SK-N-SH (cell line): ENCODE measurements around the gene TBC1D2. TPM values are rescaled to one million over a fixed set of nuclear protein-coding genes. Genes with fewer than 3 reads are reported as not detected.

ENCODE experiments used
- CTCF ChIA-PET: fragments of 300-600, 350-600 bp; formaldehyde crosslinking; extraction: SDS; loops from one replicate; lab custom pipeline; 2021; lab: Yijun Ruan, JAX
- POLR2A ChIA-PET: fragments of 350-600 bp; sonication (Branson Sonifier 250); formaldehyde crosslinking; extraction: SDS; loops from one replicate; lab custom pipeline; 2020; ENCODE audit warnings: antibody characterized with exemption, inconsistent platforms; lab: Yijun Ruan, JAX
- DNase-seq: peaks from one replicate; pipeline ENCODE4 v3.0.0; 2012
- H2AFZ ChIP-seq: fragments of 200-600 bp; sonication (generic); 2 replicates; pipeline ENCODE4 v1.8.1; 2016; ENCODE audit warnings: antibody characterized with exemption, mild to moderate bottlenecking, low read depth
- H3F3A ChIP-seq: fragments of 200-600 bp; sonication (generic); replicated peaks from 2 replicates; pipeline ENCODE3; 2016; ENCODE audit warnings: antibody characterized with exemption, mild to moderate bottlenecking; ENCODE audit not compliant: insufficient read depth
- H3K27ac ChIP-seq, 2 experiments: fragments of 200-500 bp in 1 of 2; fragments of 200-600 bp in 1 of 2; sonication (Bioruptor generic) in 1 of 2; sonication (generic), shearing (Covaris generic) in 1 of 2; 2 replicates each; pipeline versions ENCODE4 v1.5.1 to v1.6.1; 2014 to 2016; ENCODE audit warnings: low read depth in 2 of 2, inconsistent platforms in 1 of 2, low read length in 1 of 2, mild to moderate bottlenecking in 1 of 2, mixed read lengths in 1 of 2
- H3K27me3 ChIP-seq: fragments of 200-600 bp; sonication (generic), shearing (Covaris generic); 2 replicates; pipeline ENCODE4 v1.6.1; 2016; ENCODE audit warnings: mixed run types; ENCODE audit not compliant: insufficient read depth
- H3K36me3 ChIP-seq, 2 experiments: fragments of 200-500 bp in 1 of 2; fragments of 200-600 bp in 1 of 2; sonication (Bioruptor generic) in 1 of 2; sonication (generic) in 1 of 2; replicated peaks in 1 of 2; 2 replicates each; pipeline versions ENCODE3 to v1.5.1; 2014 to 2016; ENCODE audit warnings: low read length in 1 of 2, mild to moderate bottlenecking in 1 of 2; ENCODE audit not compliant: insufficient read depth in 2 of 2, control insufficient read depth in 1 of 2
- H3K4me1 ChIP-seq, 2 experiments: fragments of 200-500 bp in 1 of 2; fragments of 200-600 bp in 1 of 2; sonication (Bioruptor generic) in 1 of 2; sonication (generic), shearing (Covaris generic) in 1 of 2; 2 replicates each; pipeline versions ENCODE4 v1.5.1 to v1.6.1; 2014 to 2016; ENCODE audit warnings: low read depth in 1 of 2, low read length in 1 of 2, mixed run types in 1 of 2; ENCODE audit not compliant: insufficient read depth in 2 of 2, control insufficient read depth in 1 of 2
- H3K4me2 ChIP-seq: fragments of 200-600 bp; sonication (generic), shearing (Covaris generic); 2 replicates; pipeline ENCODE4 v1.6.1; 2017; ENCODE audit warnings: mixed run types
- H3K4me3 ChIP-seq, 2 experiments: fragments of 200-500 bp in 1 of 2; fragments of 200-600 bp in 1 of 2; sonication (Bioruptor generic) in 1 of 2; sonication (generic), shearing (Covaris generic) in 1 of 2; 2 replicates each; pipeline versions ENCODE4 v1.5.1 to v1.8.1; 2014 to 2016; ENCODE audit warnings: low read depth in 2 of 2, inconsistent platforms in 1 of 2, low read length in 1 of 2, mild to moderate bottlenecking in 1 of 2, mixed read lengths in 1 of 2, moderate library complexity in 1 of 2
- H3K79me2 ChIP-seq: fragments of 200-600 bp; sonication (generic); 2 replicates; pipeline ENCODE4 v1.8.1; 2017; ENCODE audit warnings: mild to moderate bottlenecking; ENCODE audit not compliant: insufficient read depth
- H3K9ac ChIP-seq: fragments of 200-600 bp; sonication (generic); 2 replicates; pipeline ENCODE4 v1.6.1; 2017; ENCODE audit warnings: mixed run types
- H3K9me2 ChIP-seq: fragments of 200-600 bp; sonication (generic); 2 replicates; pipeline ENCODE4 v1.6.1; 2017; ENCODE audit warnings: mixed run types
- H3K9me3 ChIP-seq: fragments of 200-600 bp; sonication (generic); 2 replicates; pipeline ENCODE4 v1.6.1; 2017; ENCODE audit warnings: mixed run types, mild to moderate bottlenecking, moderate library complexity
- H4K20me1 ChIP-seq: fragments of 200-600 bp; sonication (generic); 2 replicates; pipeline ENCODE4 v1.6.1; 2017; ENCODE audit warnings: mild to moderate bottlenecking, mixed run types; ENCODE audit not compliant: insufficient read depth
- CHD2 ChIP-seq: fragments of 150-350 bp; IDR thresholded peaks from 2 replicates; pipeline ENCODE4 v1.6.1; 2018; ENCODE audit warnings: low read length; ENCODE audit not compliant: partially characterized antibody
- ELF1 ChIP-seq: IDR thresholded peaks from 2 replicates; pipeline ENCODE4 v1.4.0; 2012
- EZH2phosphoT487 ChIP-seq: fragments of 200-600 bp; sonication (generic); IDR thresholded peaks from 2 replicates; pipeline ENCODE4 v1.6.1; 2017; ENCODE audit warnings: low read depth, mixed run types, mild to moderate bottlenecking, antibody characterized with exemption, moderate library complexity, borderline replicate concordance
- FOSL2 ChIP-seq: IDR thresholded peaks from 2 replicates; pipeline ENCODE4 v1.4.0; 2012; ENCODE audit warnings: low read depth, mild to moderate bottlenecking, moderate library complexity, borderline replicate concordance
- FOXM1 ChIP-seq: IDR thresholded peaks from 2 replicates; pipeline ENCODE4 v1.4.0; 2012; ENCODE audit warnings: low read depth, mild to moderate bottlenecking
- GABPA ChIP-seq: IDR thresholded peaks from 2 replicates; pipeline ENCODE4 v1.4.0; 2012; ENCODE audit warnings: low read depth, mild to moderate bottlenecking
- GATA2 ChIP-seq: sonication (generic); formaldehyde crosslinking; IDR thresholded peaks from 2 replicates; pipeline ENCODE4 v1.5.0; 2020; ENCODE audit warnings: mild to moderate bottlenecking, missing genetic modification reagents
- MEF2A ChIP-seq: IDR thresholded peaks from 2 replicates; pipeline ENCODE4 v1.4.0; 2012; ENCODE audit warnings: low read depth, borderline replicate concordance
- NRF1 ChIP-seq: IDR thresholded peaks from 2 replicates; pipeline ENCODE4 v1.6.1; 2012; ENCODE audit warnings: low read depth, mild to moderate bottlenecking, low read length
- POLR2AphosphoS5 ChIP-seq: IDR thresholded peaks from 2 replicates; pipeline ENCODE4 v1.6.1; 2012; ENCODE audit warnings: low read depth, low read length
- RCOR1 ChIP-seq: fragments of 150-350 bp; IDR thresholded peaks from 2 replicates; pipeline ENCODE4 v1.6.1; 2017; ENCODE audit warnings: antibody characterized with exemption, low read length
- SIN3A ChIP-seq: IDR thresholded peaks from 2 replicates; pipeline ENCODE4 v1.6.1; 2012; ENCODE audit warnings: low read depth, mild to moderate bottlenecking, low read length, moderate library complexity, borderline replicate concordance
- SMC3 ChIP-seq: IDR thresholded peaks from 2 replicates; pipeline ENCODE4 v1.6.1; 2012; ENCODE audit warnings: low read depth, low read length, improper control_type of control experiment
- TCF12 ChIP-seq: IDR thresholded peaks from 2 replicates; pipeline ENCODE4 v1.4.0; 2012
- YY1 ChIP-seq: IDR thresholded peaks from 2 replicates; pipeline ENCODE4 v1.4.0; 2012; ENCODE audit warnings: low read depth, mild to moderate bottlenecking
- WGBS: methylation state at CpG from one replicate; pipeline ENCODE4 v1.1.6; 2017; ENCODE audit warnings: low lambda C conversion rate; 5-methylcytosine and 5-hydroxymethylcytosine counted together
- polyA plus RNA-seq, 3 experiments: library from polyadenylated mRNA; depleted of rRNA; stranded (reverse); fragments of >200 nt; gene quantifications; 2 replicates each; pipeline ENCODE4 v1.2.3, GENCODE V29; 2012
- TF ChIP-seq, protein P1 (sequence below): IDR thresholded peaks from 2 replicates; pipeline ENCODE4; 2012
- TF ChIP-seq, protein P2 (sequence below): fragments of 150-350 bp; IDR thresholded peaks from 2 replicates; pipeline ENCODE4 v1.6.1; 2016; ENCODE audit warnings: mild to moderate bottlenecking, low read depth, low read length
- TF ChIP-seq, protein P3 (sequence below): IDR thresholded peaks from 2 replicates; pipeline ENCODE4 v1.4.0; 2012; ENCODE audit warnings: low read depth, borderline replicate concordance
- TF ChIP-seq, protein P4 (sequence below): fragments of 200-600 bp; sonication (generic); IDR thresholded peaks from 2 replicates; pipeline ENCODE4 v1.6.1; 2017; ENCODE audit warnings: antibody characterized with exemption, mild to moderate bottlenecking, moderate library complexity

Gene TBC1D2
- polyA plus RNA-seq, 1 of the 3 experiments (the other 2 are of a cell fraction), result 5.6 TPM

DNA sequence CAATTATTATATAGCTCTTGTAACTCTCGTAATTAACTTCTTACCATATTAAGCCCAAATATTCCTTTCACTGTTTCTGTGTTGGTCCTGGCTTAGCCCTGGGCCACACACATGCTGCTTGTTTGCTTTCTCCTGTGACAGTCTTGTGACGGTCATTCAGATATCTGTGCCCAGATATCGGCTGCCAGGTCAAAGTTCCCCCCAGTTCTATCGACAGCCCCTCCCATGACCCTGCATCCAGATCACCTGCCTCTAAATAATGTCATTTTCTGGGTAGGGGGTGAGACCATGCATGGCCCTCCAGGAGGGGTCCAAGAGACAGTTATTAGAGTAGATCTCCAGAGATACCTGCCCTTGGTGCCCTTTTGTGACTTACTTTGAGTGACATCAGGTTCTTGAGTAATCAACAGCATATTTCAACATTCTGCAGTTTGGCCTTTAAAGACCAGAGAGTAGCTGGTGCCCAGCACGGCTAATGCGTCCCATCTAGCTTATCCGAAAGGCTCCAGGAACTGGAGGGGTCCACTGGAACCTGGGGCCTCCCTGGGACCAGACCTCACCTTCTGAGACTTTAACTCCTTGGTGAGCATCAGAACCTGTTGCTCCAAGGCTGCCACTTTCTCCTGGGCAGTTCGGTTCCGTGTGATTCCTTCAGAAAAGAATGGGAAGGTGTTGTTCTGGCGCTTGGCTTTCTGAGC is 26.9 kb downstream of the TBC1D2 start:
- no peak for DNase-seq
- POLR2A ChIA-PET, result no interaction called here
- Histone ChIP-seq H3K27ac (no peak overlapping the region), H3K9me3 (no peaks in the 10 kb centered on the region), H3K9ac (no peak overlapping the region), H3K4me1 (peaks cover 0 to 14% of the 10 kb centered on the region in 2 experiments; a peak in 1 of 4 replicates), H3K27me3 (no peaks in the 10 kb centered on the region), H4K20me1 (no peaks in the 10 kb centered on the region), H2AFZ (no peak overlapping the region), H3K4me2 (no peak overlapping the region), H3K4me3 (no peak overlapping the region), H3K36me3 (peaks cover 4 to 10% of the 10 kb centered on the region in 2 experiments), H3K79me2 (no peaks in the 10 kb centered on the region; the same call in 1 of the 2 replicates), H3F3A (peaks cover 11% of the 10 kb centered on the region), H3K9me2 (no peaks in the 10 kb centered on the region)
- no peak for TF ChIP-seq YY1
- no peak for TF ChIP-seq MEF2A
- no peak for TF ChIP-seq GABPA
- TF ChIP-seq, protein P1, sequence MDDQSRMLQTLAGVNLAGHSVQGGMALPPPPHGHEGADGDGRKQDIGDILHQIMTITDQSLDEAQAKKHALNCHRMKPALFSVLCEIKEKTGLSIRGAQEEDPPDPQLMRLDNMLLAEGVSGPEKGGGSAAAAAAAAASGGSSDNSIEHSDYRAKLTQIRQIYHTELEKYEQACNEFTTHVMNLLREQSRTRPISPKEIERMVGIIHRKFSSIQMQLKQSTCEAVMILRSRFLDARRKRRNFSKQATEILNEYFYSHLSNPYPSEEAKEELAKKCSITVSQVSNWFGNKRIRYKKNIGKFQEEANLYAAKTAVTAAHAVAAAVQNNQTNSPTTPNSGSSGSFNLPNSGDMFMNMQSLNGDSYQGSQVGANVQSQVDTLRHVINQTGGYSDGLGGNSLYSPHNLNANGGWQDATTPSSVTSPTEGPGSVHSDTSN, result no peak
- TF ChIP-seq POLR2AphosphoS5, result no peak
- no peak for TF ChIP-seq FOXM1
- TF ChIP-seq RCOR1, result no peak
- TF ChIP-seq NRF1, result no peak
- TF ChIP-seq SIN3A, result no peak
- TF ChIP-seq, protein P2, sequence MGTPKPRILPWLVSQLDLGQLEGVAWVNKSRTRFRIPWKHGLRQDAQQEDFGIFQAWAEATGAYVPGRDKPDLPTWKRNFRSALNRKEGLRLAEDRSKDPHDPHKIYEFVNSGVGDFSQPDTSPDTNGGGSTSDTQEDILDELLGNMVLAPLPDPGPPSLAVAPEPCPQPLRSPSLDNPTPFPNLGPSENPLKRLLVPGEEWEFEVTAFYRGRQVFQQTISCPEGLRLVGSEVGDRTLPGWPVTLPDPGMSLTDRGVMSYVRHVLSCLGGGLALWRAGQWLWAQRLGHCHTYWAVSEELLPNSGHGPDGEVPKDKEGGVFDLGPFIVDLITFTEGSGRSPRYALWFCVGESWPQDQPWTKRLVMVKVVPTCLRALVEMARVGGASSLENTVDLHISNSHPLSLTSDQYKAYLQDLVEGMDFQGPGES, result no peak
- CTCF ChIA-PET, result interaction anchor here (0.9 to 3.5 kb wide), 4 partner anchors 20 to 155 kb away, joined by 3 to 12 read pairs (median 4); no protein-coding TSS in a partner anchor
- 92% methylated on average over 6 of the region's 10 CpGs for WGBS

DNA sequence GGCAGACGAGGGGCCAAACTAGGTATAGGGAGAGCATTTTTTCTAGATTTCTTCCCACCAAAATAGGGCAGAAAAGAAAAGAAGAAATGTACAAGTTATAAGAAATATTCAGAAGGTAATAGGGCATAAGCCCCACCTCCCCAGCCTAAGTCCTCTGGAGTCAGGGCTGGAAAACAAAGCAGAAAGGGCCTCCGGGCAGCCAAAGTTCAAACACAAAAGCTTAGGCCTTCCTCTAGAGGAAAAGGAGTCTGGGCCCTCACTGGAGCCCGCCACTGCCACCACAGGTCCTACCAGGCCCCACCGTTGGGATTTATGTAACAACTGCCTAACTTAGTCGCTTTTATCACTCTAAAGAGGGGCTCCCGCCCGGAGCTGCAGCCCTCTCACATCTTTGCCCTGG is 27.6 kb downstream of the TBC1D2 start:
- no peaks in the 10 kb centered on the region for H4K20me1 ChIP-seq
- H3K27ac ChIP-seq, result no peak overlapping the region
- no peak overlapping the region for H3K4me2 ChIP-seq
- 88% methylated on average over 7 of the region's 7 CpGs for WGBS
- no peak overlapping the region for H3K4me3 ChIP-seq
- no peaks in the 10 kb centered on the region for H3K27me3 ChIP-seq
- no peak overlapping the region for H2AFZ ChIP-seq
- H3F3A ChIP-seq, result peaks cover 13% of the 10 kb centered on the region
- POLR2A ChIA-PET, result no interaction called here
- peaks cover 4 to 10% of the 10 kb centered on the region in 2 experiments for H3K36me3 ChIP-seq
- H3K9me2 ChIP-seq, result no peaks in the 10 kb centered on the region
- no peaks in the 10 kb centered on the region for H3K9me3 ChIP-seq
- peaks cover 2 to 18% of the 10 kb centered on the region in 2 experiments; a peak in 3 of 4 replicates for H3K4me1 ChIP-seq
- no peak overlapping the region for H3K9ac ChIP-seq
- DNase-seq, result no peak
- CTCF ChIA-PET, result interaction anchor here (1.2 to 3.5 kb wide), 2 partner anchors 23 to 154 kb away, joined by 3 to 12 read pairs; no protein-coding TSS in a partner anchor
- H3K79me2 ChIP-seq, result no peaks in the 10 kb centered on the region
- TF ChIP-seq POLR2AphosphoS5 (no peak), CHD2 (no peak), FOSL2 (no peak), SMC3 (no peak), EZH2phosphoT487 (no peak), GATA2 (CRISPR knock-in tag) (no peak), TCF12 (no peak), RCOR1 (no peak), SIN3A (no peak), ELF1 (no peak), NRF1 (no peak)
- TF ChIP-seq, protein P3, sequence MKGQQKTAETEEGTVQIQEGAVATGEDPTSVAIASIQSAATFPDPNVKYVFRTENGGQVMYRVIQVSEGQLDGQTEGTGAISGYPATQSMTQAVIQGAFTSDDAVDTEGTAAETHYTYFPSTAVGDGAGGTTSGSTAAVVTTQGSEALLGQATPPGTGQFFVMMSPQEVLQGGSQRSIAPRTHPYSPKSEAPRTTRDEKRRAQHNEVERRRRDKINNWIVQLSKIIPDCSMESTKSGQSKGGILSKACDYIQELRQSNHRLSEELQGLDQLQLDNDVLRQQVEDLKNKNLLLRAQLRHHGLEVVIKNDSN, result no peak
- TF ChIP-seq, protein P4, sequence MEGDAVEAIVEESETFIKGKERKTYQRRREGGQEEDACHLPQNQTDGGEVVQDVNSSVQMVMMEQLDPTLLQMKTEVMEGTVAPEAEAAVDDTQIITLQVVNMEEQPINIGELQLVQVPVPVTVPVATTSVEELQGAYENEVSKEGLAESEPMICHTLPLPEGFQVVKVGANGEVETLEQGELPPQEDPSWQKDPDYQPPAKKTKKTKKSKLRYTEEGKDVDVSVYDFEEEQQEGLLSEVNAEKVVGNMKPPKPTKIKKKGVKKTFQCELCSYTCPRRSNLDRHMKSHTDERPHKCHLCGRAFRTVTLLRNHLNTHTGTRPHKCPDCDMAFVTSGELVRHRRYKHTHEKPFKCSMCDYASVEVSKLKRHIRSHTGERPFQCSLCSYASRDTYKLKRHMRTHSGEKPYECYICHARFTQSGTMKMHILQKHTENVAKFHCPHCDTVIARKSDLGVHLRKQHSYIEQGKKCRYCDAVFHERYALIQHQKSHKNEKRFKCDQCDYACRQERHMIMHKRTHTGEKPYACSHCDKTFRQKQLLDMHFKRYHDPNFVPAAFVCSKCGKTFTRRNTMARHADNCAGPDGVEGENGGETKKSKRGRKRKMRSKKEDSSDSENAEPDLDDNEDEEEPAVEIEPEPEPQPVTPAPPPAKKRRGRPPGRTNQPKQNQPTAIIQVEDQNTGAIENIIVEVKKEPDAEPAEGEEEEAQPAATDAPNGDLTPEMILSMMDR, result no peak
- TF ChIP-seq, protein P2, result no peak
- TF ChIP-seq, protein P1, result no peak
